Psoas muscle (tissue), 8 donors: ENCODE results near the gene CYP2W1. TPM values are rescaled to one million over a fixed set of nuclear protein-coding genes. Genes with fewer than 3 reads are reported as not detected.
"Not testable (repeated sequence)": the region's sequence is repeated elsewhere in the genome, so short reads cannot be mapped to it uniquely, and the experiment has no call there.

Source experiments
- ATAC-seq, 4 donors: fragments of 200-7000 bp; cut with Tn5 transposase; one replicate each; pipeline ENCODE4 v1.9.1; 2020; ENCODE audit warnings: moderate library complexity in 3 of 4, mild to moderate bottlenecking in 2 of 4
- DNase-seq, 2 donors: peaks; one replicate each; pipeline ENCODE4 v3.0.0-alpha.2; 2020
- H3K27ac ChIP-seq: fragments of 200-600 bp; one replicate; pipeline ENCODE4 v1.8.0; 2022
- H3K27me3 ChIP-seq, 3 donors: fragments of 200-600 bp in 1 of 3; one replicate each; pipeline versions ENCODE4 v1.6.1 to v1.8.0; 2013 to 2022; ENCODE audit warnings: low read length in 2 of 3, mild to moderate bottlenecking in 2 of 3, moderate library complexity in 1 of 3; ENCODE audit not compliant: insufficient read depth in 3 of 3
- H3K36me3 ChIP-seq, 2 donors: fragments of 200-600 bp in 1 of 2; one replicate each; pipeline versions ENCODE4 v1.6.1 to v1.8.0; 2013 to 2022; ENCODE audit warnings: low read depth in 1 of 2, mild to moderate bottlenecking in 1 of 2, moderate library complexity in 1 of 2; ENCODE audit not compliant: insufficient read depth in 1 of 2
- H3K4me1 ChIP-seq: fragments of 200-600 bp; one replicate; pipeline ENCODE4 v1.8.0; 2022
- H3K4me3 ChIP-seq: fragments of 200-600 bp; one replicate; pipeline ENCODE4 v1.8.0; 2022; ENCODE audit warnings: mild to moderate bottlenecking
- H3K9me3 ChIP-seq: fragments of 200-600 bp; one replicate; pipeline ENCODE4 v1.8.0; 2022
- CTCF ChIP-seq: fragments of 200-600 bp; IDR thresholded peaks from one replicate; pipeline ENCODE4 v1.8.0; 2022; ENCODE audit warnings: antibody characterized with exemption
- WGBS, 3 donors: extraction: QIAGEN DNeasy Blood & Tissue Kit; methylation state at CpG; one replicate each; pipeline versions ENCODE4 v1.1.6 to v1.1.7; 2013; 5-methylcytosine and 5-hydroxymethylcytosine counted together
- intact Hi-C, 2 donors: fragments of 100-400 bp; cut with DNase I; formaldehyde crosslinking; loops; one replicate each; pipeline versions ENCODE4 v1.11.0 to v1.14.2; 2022
- polyA plus RNA-seq, 3 donors: library from polyadenylated mRNA; stranded (reverse); fragments of 200-250 nt; gene quantifications; one replicate each; pipeline ENCODE4 v1.2.3, GENCODE V29; 2013
- total RNA-seq, 4 donors: library from RNA; stranded (reverse); fragmentation: NEBNext Ultra II Directional in 2 of 4; extraction: Animal tissue kit (Norgen Biotek cat#: 25700) in 2 of 4; gene quantifications; one replicate each; pipeline versions ENCODE4 v1.2.1 to v1.2.4, GENCODE V29; 2021 to 2023
- donor health status: healthy with polysubstance abuse.
- donor health status: DM: no; HTN: no; CAD: no; lungs with moderate emphysema.
- donor health status: Bipolar disorder and iron deficiency.
- donor health status: healthy.
- donor health status: DM: yes; HTN: yes; CAD: no.
- donor health status: DM: no; HTN: no; CAD: no.
- donor health status: DM: no; HTN: no; CAD: no.
- donor health status: DM: yes; HTN: yes; CAD: no.

CYP2W1 gene
- total and polyA plus RNA-seq, 7 donors, result not detected

- ATAC-seq, result no peak
- Histone ChIP-seq H3K4me3 (no peak overlapping the region), H3K36me3 (no peaks in the 10 kb centered on the region), H3K27me3 (peaks cover 0 to 25% (median 2%) of the 10 kb centered on the region in 3 donors), H3K27ac (no peak overlapping the region), H3K4me1 (no peaks in the 10 kb centered on the region), H3K9me3 (no peaks in the 10 kb centered on the region)
- DNase-seq, result no peak
- TF ChIP-seq CTCF, result no peak
- intact Hi-C loops, result no loop called here
- WGBS, 3 donors, result 21 to 33% (median 22%) methylated on average over 2 of the region's 2 CpGs
These were observed 42.2 kb upstream of the CYP2W1 start for GRCh38 chr7:940599-941408.

- H3K9me3 ChIP-seq, DNase-seq, ATAC-seq, H3K4me1 ChIP-seq, H3K27ac ChIP-seq, intact Hi-C loops, H3K36me3 ChIP-seq, H3K4me3 ChIP-seq: not testable (repeated sequence)
- WGBS, 3 donors, result 76 to 90% (median 79%) methylated on average over 4 of the region's 4 CpGs
- peaks cover 0 to 45% (median 0%) of the 10 kb centered on the region in 3 donors for H3K27me3 ChIP-seq
These were observed 39.2 kb upstream of the CYP2W1 start for GRCh38 chr7:943793-944192.

GRCh38 chr7:944744-945143 is 38.2 kb upstream of the CYP2W1 start:
- H3K4me3 ChIP-seq, result no peak overlapping the region
- 83 to 88% (median 87%) methylated on average over 5 of the region's 5 CpGs for WGBS, 3 donors
- peaks cover 0 to 47% (median 3%) of the 10 kb centered on the region in 3 donors for H3K27me3 ChIP-seq
- H3K4me1 ChIP-seq, result no peaks in the 10 kb centered on the region
- intact Hi-C loops, result no loop called here
- TF ChIP-seq CTCF, result no peak
- H3K36me3 ChIP-seq, result no peaks in the 10 kb centered on the region
- H3K27ac ChIP-seq, result no peak overlapping the region
- no peak for ATAC-seq
- DNase-seq, result no peak
- H3K9me3 ChIP-seq, result no peaks in the 10 kb centered on the region

- no peak for TF ChIP-seq CTCF
- intact Hi-C loops, result no loop called here
- ATAC-seq (no peak), DNase-seq (peak in 1 of 2 donors; percentile 4)
- H3K27ac ChIP-seq, result no peak overlapping the region
- H3K36me3 ChIP-seq, result no peaks in the 10 kb centered on the region
- H3K9me3 ChIP-seq, result no peaks in the 10 kb centered on the region
- WGBS, 3 donors, result 64 to 79% (median 72%) methylated on average over 10 to 13 of the region's 13 CpGs
- no peaks in the 10 kb centered on the region for H3K4me1 ChIP-seq
- H3K4me3 ChIP-seq, result no peak overlapping the region
- peaks cover 0 to 48% (median 3%) of the 10 kb centered on the region in 3 donors for H3K27me3 ChIP-seq
These were observed 37.8 kb upstream of the CYP2W1 start for GRCh38 chr7:945147-945555.

GRCh38 chr7:945556-946255 is 37.3 kb upstream of the CYP2W1 start:
- Histone ChIP-seq H3K36me3 (no peaks in the 10 kb centered on the region), H3K27me3 (peaks cover 0 to 47% (median 3%) of the 10 kb centered on the region in 3 donors), H3K4me3 (no peak overlapping the region), H3K27ac (no peak overlapping the region), H3K4me1 (no peaks in the 10 kb centered on the region), H3K9me3 (no peaks in the 10 kb centered on the region)
- ATAC-seq (no peak), DNase-seq (peak; percentile 9 to 46)
- no peak for TF ChIP-seq CTCF
- intact Hi-C loops, result no loop called here
- 69 to 74% (median 72%) methylated on average over 25 to 30 of the region's 30 CpGs for WGBS, 3 donors
